ENCODE measurements around the gene USP49. TPM values are rescaled to one million over a fixed set of nuclear protein-coding genes. Genes with fewer than 3 reads are reported as not detected.
A peak's percentile ranks its signal among the peaks of the same experiment; 100 is the strongest.

Gene USP49
- total RNA-seq, 1 experiment from 2014 or later, result 10.7 TPM

- H3K4me1 ChIP-seq (ENCODE audit: low read length), result peaks cover 43% of the 10 kb centered on the region
- no peaks in the 10 kb centered on the region for H3K9me2 ChIP-seq (replicated peaks; ENCODE audit: insufficient read depth, low read length)
- H3K27ac ChIP-seq (ENCODE audit: low read length), result no peak overlapping the region
- peaks cover 15% of the 10 kb centered on the region; the same call in 1 of the 2 replicates for H3K36me3 ChIP-seq (ENCODE audit: insufficient read depth, low read length)
- H3K4me2 ChIP-seq (ENCODE audit: low read depth, low read length, poor library complexity, severe bottlenecking), result peak overlapping the region; percentile 68
- no peak overlapping the region for H3K4me3 ChIP-seq (ENCODE audit: low read length)
- no peak for DNase-seq
- no peaks in the 10 kb centered on the region for H3K27me3 ChIP-seq (ENCODE audit: low read length)
- no peaks in the 10 kb centered on the region for H3K9me3 ChIP-seq (ENCODE audit: low read length)
- peaks cover 23% of the 10 kb centered on the region for H3K79me2 ChIP-seq (ENCODE audit: low read length)
- peaks cover 5% of the 10 kb centered on the region; the same call in 1 of the 2 replicates for H4K20me1 ChIP-seq (ENCODE audit: insufficient read depth, low read depth, low read length)
- H3K9ac ChIP-seq (ENCODE audit: low read length), result no peak overlapping the region
- no peak overlapping the region for H2AFZ ChIP-seq (ENCODE audit: low read length)
Observed at GRCh38 chr6:41785254-41785653, 109.9 kb downstream of the USP49 start.

- Histone ChIP-seq H3K4me3 (ENCODE audit: low read length) (no peak overlapping the region), H2AFZ (ENCODE audit: low read length) (no peak overlapping the region), H3K4me1 (ENCODE audit: low read length) (peaks cover 43% of the 10 kb centered on the region), H4K20me1 (ENCODE audit: insufficient read depth, low read depth, low read length) (peaks cover 5% of the 10 kb centered on the region; the same call in 1 of the 2 replicates), H3K9ac (ENCODE audit: low read length) (no peak overlapping the region), H3K27ac (ENCODE audit: low read length) (no peak overlapping the region), H3K9me2 (replicated peaks; ENCODE audit: insufficient read depth, low read length) (no peaks in the 10 kb centered on the region), H3K27me3 (ENCODE audit: low read length) (no peaks in the 10 kb centered on the region), H3K4me2 (ENCODE audit: low read depth, low read length, poor library complexity, severe bottlenecking) (no peak overlapping the region), H3K36me3 (ENCODE audit: insufficient read depth, low read length) (peaks cover 9% of the 10 kb centered on the region; the same call in 1 of the 2 replicates), H3K79me2 (ENCODE audit: low read length) (peaks cover 19% of the 10 kb centered on the region), H3K9me3 (ENCODE audit: low read length) (no peaks in the 10 kb centered on the region)
- peak; percentile 54 for DNase-seq
Observed at GRCh38 chr6:41784581-41785171, 110.5 kb downstream of the USP49 start.

GRCh38 chr6:41783106-41783780 lies 111.9 kb downstream of the USP49 start:
- no peaks in the 10 kb centered on the region for H3K9me3 ChIP-seq (ENCODE audit: low read length)
- no peak overlapping the region for H3K4me3 ChIP-seq (ENCODE audit: low read length)
- H3K27ac ChIP-seq (ENCODE audit: low read length), result no peak overlapping the region
- peaks cover 5% of the 10 kb centered on the region; the same call in 1 of the 2 replicates for H4K20me1 ChIP-seq (ENCODE audit: insufficient read depth, low read depth, low read length)
- no peak overlapping the region for H2AFZ ChIP-seq (ENCODE audit: low read length)
- H3K27me3 ChIP-seq (ENCODE audit: low read length), result no peaks in the 10 kb centered on the region
- H3K9me2 ChIP-seq (replicated peaks; ENCODE audit: insufficient read depth, low read length), result no peaks in the 10 kb centered on the region
- H3K4me2 ChIP-seq (ENCODE audit: low read depth, low read length, poor library complexity, severe bottlenecking), result no peak overlapping the region
- no peak for DNase-seq
- H3K4me1 ChIP-seq (ENCODE audit: low read length), result peaks cover 41% of the 10 kb centered on the region
- H3K9ac ChIP-seq (ENCODE audit: low read length), result no peak overlapping the region
- peaks cover 16% of the 10 kb centered on the region for H3K79me2 ChIP-seq (ENCODE audit: low read length)
- H3K36me3 ChIP-seq (ENCODE audit: insufficient read depth, low read length), result no peaks in the 10 kb centered on the region

DNA sequence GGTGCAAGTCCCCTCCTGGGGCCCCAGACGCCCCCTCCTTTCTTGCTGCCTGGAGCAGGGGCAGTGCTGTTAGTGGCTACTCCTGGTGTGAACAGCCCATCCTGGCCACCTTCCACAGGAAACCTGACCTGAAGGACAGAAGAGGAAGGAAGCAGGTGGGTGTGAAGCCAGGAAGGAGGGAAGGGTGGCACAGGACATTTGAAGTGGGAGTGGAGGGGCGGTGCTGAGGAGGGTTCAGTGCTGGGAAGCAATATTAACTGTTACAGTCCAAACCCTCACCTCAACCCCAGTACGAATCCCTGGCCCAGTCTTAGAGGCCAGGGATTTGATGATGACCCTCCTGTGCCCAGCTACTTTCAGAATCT lies 113.8 kb downstream of the USP49 start:
- Histone ChIP-seq H3K4me3 (ENCODE audit: low read length) (peak overlapping the region; percentile 78; the same call in 1 of the 2 replicates), H3K27ac (ENCODE audit: low read length) (no peak overlapping the region), H3K36me3 (ENCODE audit: insufficient read depth, low read length) (no peaks in the 10 kb centered on the region), H3K27me3 (ENCODE audit: low read length) (no peaks in the 10 kb centered on the region), H3K4me1 (ENCODE audit: low read length) (peaks cover 46% of the 10 kb centered on the region), H3K9me3 (ENCODE audit: low read length) (no peaks in the 10 kb centered on the region), H3K9ac (ENCODE audit: low read length) (peak overlapping the region; percentile 79), H4K20me1 (ENCODE audit: insufficient read depth, low read depth, low read length) (peaks cover 5% of the 10 kb centered on the region; the same call in 1 of the 2 replicates), H3K79me2 (ENCODE audit: low read length) (peaks cover 10% of the 10 kb centered on the region), H2AFZ (ENCODE audit: low read length) (no peak overlapping the region), H3K4me2 (ENCODE audit: low read depth, low read length, poor library complexity, severe bottlenecking) (peak overlapping the region; percentile 94), H3K9me2 (replicated peaks; ENCODE audit: insufficient read depth, low read length) (no peaks in the 10 kb centered on the region)
- no peak for DNase-seq

DNA sequence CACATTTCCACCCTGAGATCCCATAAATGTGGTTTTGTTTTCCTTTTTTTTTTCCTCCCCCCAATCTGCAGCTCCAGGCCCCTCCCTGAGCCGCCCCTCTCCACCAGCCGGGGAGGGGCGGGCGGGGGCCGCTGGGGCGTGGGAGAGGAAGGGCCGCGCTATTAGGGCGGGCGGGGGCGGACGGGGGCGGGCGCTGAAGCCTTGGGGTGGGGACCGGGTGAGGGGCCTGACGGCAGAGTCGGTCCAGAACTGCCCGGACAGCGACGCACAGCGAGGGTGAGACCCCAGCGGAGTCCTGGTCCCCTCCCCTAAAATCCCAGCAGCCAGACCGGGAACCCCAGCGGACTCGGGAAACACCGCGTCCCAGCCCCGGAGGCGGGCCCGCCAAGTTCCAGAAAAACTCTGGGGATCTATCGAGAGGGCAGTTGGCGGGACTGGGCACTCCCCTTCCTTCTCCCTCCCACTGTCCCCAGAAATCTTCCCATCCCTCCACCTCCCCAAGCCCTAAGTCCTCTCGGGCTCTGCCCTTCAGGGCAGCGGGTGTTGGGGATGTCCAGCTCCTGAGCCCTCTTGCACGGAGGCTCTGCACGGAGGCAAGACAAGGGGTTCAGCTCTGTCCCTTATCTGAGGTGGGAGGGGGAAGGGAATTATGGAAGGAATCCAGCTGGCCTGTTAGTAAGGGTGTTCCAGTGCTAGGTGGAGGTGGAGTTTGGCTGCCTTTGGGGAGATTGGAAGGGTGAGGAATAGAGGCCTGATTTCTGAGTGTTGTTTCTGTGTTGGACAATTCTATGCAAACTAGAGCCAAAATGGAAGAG lies 114.4 kb downstream of the USP49 start, which contains the start of gene PRICKLE4:
Gene PRICKLE4, plus strand, starts transcription at position 232 of the 815 bp plus-strand sequence. CDS start 2,692 bp downstream, outside the sequence.
- no peak within 1 kb of the TSS for H3K27ac ChIP-seq (ENCODE audit: low read length)

DNA sequence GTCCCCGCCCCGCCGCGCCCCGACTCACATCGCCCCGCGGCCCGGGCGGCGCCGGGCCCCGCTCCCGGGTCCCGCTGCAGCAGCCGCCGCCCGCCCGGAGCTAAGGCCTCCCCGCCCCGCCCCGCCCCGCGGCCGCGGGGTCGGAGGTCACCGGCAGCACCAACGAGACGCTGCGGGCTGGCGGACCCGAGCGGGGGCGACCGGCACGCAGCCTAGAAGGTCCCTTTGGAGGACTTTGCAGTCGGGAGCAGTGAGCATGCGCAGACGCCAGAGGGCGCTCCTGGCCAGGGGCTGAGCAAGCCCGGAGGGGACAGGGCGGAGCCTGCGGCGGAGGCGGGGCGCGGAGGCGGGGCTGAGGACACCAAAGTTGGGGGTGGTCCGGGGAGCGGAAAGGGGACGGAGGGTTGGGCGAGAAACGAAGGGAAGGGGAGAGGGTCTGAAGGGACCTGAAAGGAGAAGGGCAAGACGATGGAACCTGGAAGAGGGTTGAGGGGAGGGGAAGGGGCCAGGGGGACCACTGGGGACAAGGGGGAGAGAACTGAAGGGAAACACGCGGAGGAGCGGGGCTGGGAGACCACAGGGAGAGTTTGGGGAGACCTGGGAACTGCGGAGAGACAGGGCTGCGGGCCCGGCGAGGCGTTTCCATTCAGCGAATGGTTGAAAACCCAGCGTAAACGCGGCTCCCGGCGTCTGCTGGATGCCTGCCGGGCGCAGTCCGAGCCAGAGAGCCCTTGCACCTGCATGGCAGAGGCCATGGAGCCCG lies 115.2 kb downstream of the USP49 start, which contains the start of gene FRS3:
Gene FRS3, minus strand, starts transcription at position 113 of the 763 bp plus-strand sequence. CDS start 2,913 bp downstream, outside the sequence.
- Histone ChIP-seq H3K4me3 (ENCODE audit: low read length) (peak within 1 kb of the TSS; percentile 93), H3K4me1 (ENCODE audit: low read length) (peaks cover 36% of the 10 kb centered on the region), H3K9me3 (ENCODE audit: low read length) (no peaks in the 10 kb centered on the region), H3K27me3 (ENCODE audit: low read length) (no peaks in the 10 kb centered on the region), H3K79me2 (ENCODE audit: low read length) (peaks cover 10% of the 10 kb centered on the region), H3K9ac (ENCODE audit: low read length) (peak within 1 kb of the TSS; percentile 94), H3K27ac (ENCODE audit: low read length) (no peak within 1 kb of the TSS), H4K20me1 (ENCODE audit: insufficient read depth, low read depth, low read length) (peaks cover 3% of the 10 kb centered on the region; the same call in 1 of the 2 replicates), H3K9me2 (replicated peaks; ENCODE audit: insufficient read depth, low read length) (no peaks in the 10 kb centered on the region), H2AFZ (ENCODE audit: low read length) (peak within 1 kb of the TSS; percentile 83), H3K4me2 (ENCODE audit: low read depth, low read length, poor library complexity, severe bottlenecking) (peak within 1 kb of the TSS; percentile 96), H3K36me3 (ENCODE audit: insufficient read depth, low read length) (no peaks in the 10 kb centered on the region)
- peak; percentile 99 for DNase-seq

More for the DNA sequence above, 114.4 kb downstream of the USP49 start, which contains the start of gene PRICKLE4:
- Histone ChIP-seq H3K4me1 (ENCODE audit: low read length) (peaks cover 41% of the 10 kb centered on the region), H3K36me3 (ENCODE audit: insufficient read depth, low read length) (no peaks in the 10 kb centered on the region), H2AFZ (ENCODE audit: low read length) (peak within 1 kb of the TSS; percentile 83), H3K4me2 (ENCODE audit: low read depth, low read length, poor library complexity, severe bottlenecking) (peak within 1 kb of the TSS; percentile 96), H3K9me2 (replicated peaks; ENCODE audit: insufficient read depth, low read length) (no peaks in the 10 kb centered on the region), H3K9me3 (ENCODE audit: low read length) (no peaks in the 10 kb centered on the region), H3K27me3 (ENCODE audit: low read length) (no peaks in the 10 kb centered on the region), H3K4me3 (ENCODE audit: low read length) (peak within 1 kb of the TSS; percentile 93), H3K9ac (ENCODE audit: low read length) (peak within 1 kb of the TSS; percentile 94), H4K20me1 (ENCODE audit: insufficient read depth, low read depth, low read length) (peaks cover 5% of the 10 kb centered on the region; the same call in 1 of the 2 replicates), H3K79me2 (ENCODE audit: low read length) (peaks cover 10% of the 10 kb centered on the region)
- no peak for DNase-seq

DNA sequence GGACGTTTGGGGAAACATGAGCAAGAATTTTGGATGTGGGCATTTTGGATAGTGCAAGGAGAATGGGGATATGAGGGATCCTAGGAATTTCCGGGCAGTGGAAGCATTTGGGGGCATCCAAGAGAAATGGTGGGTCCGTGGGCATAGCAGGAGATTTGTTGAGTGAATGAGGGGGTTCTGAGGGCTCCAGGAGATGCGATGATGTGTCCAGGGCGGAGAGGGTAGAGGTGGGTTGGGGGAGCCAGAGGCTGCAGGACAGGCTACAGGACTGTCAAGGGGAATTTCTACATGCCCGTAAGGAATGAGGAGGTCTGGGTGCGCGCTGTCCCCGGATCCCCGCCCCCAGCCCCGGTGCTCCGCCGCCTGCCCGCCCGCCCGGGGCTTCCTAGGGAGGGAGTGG lies 115.8 kb downstream of the USP49 start:
- H2AFZ ChIP-seq (ENCODE audit: low read length), result peak overlapping the region; percentile 37; the same call in 1 of the 2 replicates
- H3K4me3 ChIP-seq (ENCODE audit: low read length), result peak overlapping the region; percentile 93

More for the DNA sequence above, 115.8 kb downstream of the USP49 start:
- H3K36me3 ChIP-seq (ENCODE audit: insufficient read depth, low read length), result no peaks in the 10 kb centered on the region
- peaks cover 10% of the 10 kb centered on the region for H3K79me2 ChIP-seq (ENCODE audit: low read length)
- DNase-seq, result peak; percentile 52
- H3K4me1 ChIP-seq (ENCODE audit: low read length), result peaks cover 30% of the 10 kb centered on the region
- no peaks in the 10 kb centered on the region for H4K20me1 ChIP-seq (ENCODE audit: insufficient read depth, low read depth, low read length)
- H3K9me3 ChIP-seq (ENCODE audit: low read length), result no peaks in the 10 kb centered on the region
- H3K9ac ChIP-seq (ENCODE audit: low read length), result peak overlapping the region; percentile 94
- no peaks in the 10 kb centered on the region for H3K27me3 ChIP-seq (ENCODE audit: low read length)
- peak overlapping the region; percentile 96 for H3K4me2 ChIP-seq (ENCODE audit: low read depth, low read length, poor library complexity, severe bottlenecking)
- no peak overlapping the region for H3K27ac ChIP-seq (ENCODE audit: low read length)
- H3K9me2 ChIP-seq (replicated peaks; ENCODE audit: insufficient read depth, low read length), result no peaks in the 10 kb centered on the region

All from Karpas-422 (cell line).